ENCODE measurements around the gene TMEM50B.
A peak's percentile ranks its signal among the peaks of the same experiment; 100 is the strongest.
"Not testable (repeated sequence)": the region's sequence is repeated elsewhere in the genome, so short reads cannot be mapped to it uniquely, and the experiment has no call there.

TMEM50B gene

DNA sequence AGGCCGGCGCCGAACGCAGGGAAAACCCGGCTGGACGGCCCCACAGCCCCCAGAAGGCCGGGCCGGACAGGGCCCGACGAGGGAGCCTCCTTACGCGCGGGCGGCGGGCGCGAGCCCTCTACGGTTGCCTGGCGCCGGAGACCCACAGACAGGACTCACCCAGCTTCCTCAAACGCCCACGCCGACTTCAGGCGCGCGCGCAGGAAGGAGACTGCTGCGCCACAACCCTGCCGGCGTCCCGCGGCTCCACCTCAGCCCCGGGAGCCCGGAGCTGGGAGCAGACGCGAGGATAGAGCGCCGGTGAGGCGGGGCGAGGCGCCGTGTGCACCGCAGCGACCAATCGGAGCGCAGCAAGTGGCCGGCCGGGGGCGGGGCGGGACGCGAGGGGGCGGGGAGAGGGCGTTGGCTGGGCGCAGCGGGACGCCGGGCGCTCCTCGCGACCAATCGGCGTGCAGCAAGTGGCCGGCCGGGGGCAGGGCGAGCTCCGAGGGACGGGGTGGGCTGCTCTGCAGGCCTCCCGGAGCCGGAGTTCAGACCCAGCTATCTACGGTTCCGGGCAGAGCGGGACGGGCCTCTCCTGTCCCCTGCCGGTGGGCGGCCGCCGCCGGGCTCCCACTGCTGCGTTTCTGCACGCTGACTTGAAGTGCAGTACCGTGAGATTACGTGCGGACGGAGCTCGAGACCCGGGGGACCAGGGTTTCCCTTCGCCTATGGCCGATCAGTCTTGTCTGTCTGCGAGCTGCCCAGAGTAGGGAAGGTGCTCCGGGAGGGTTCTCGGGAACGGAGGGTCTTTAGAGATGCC lies at the start of gene TMEM50B:
TSS of gene TMEM50B (minus strand) at position 296 of the 802 bp plus-strand sequence. CDS start 11,089 bp downstream, outside the sequence.
- DNase-seq, result peak; percentile 98 to 99

DNA sequence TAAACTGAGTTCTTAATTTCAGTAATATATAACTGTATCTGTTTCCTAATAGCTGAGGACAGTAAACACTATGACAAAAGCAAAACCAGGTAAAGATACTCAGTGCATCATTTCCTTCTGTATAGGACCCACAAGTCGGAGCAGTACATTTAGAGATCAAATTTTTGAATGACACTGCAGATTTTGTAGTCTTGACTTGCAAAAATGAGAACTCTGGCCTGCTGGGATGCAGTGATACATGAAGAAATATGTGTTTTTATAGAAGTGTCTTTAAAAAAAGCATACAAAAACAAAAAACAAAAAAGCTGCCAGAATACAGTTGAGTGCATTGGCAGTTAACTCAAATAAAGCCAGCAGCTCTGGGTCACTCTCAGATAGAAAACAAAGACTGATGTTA lies 43.2 kb upstream of the TMEM50B start:
- no peak for DNase-seq

- DNase-seq, result no peak
Observed at GRCh38 chr21:33522297-33522952, 42.7 kb upstream of the TMEM50B start.

DNA sequence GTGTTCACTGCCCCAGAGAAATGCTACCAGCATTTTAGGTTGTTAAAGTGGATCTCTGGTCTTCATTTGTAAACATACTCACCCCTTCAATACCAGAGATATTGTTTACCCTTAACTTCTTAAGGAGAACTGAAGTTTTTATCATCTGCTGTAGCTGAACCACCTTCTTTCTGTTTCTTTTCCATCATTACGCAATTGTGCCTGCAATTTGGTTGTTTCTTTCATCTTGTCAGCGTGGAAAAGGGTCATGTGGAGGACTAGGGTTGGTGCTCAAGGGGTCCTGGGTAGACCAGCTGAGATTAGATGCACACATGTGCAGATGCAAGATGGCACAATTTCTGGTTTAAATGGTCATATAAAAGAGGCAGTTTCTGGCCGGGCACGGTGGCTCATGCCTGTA lies 39.1 kb upstream of the TMEM50B start:
- no peak for DNase-seq

DNA sequence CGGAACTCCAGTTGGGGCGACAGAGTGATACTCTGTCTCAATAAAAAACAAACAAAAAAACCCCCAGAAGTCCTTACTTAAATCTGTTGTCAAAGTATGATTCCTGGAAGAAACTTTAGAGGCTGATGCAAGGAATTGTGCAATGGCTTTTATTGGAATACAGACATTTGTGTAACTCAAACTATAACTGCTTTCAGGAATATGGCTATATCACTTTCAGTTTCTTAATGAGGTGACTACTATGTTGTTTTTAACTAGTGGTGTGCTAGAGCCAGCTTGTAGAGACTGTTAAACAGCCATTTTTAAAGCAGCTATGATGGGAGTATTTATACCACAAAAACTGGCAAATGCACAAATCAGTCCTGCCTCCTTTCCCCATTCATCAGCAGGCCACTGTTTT lies 34.5 kb upstream of the TMEM50B start:
- DNase-seq, result no peak

DNA sequence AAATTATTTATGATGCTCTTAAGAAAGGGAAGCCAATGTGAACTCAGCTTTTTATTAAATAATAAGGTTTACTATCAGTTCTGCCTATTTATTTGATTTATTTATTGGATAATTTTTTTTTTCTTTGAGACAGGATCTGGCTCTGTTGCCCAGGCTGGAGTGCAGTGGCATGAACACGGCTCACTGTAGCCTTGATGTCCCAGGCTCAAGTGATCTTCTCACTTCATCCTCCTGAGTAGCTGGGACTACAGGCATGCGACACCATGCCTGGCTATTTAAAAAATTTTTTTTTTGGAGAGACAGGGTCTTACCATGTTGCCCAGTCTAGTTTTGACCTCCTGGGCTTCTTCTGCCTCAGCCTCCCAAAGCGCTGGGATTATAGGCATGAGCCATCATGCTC lies 32.7 kb upstream of the TMEM50B start:
- DNase-seq, result no peak

DNA sequence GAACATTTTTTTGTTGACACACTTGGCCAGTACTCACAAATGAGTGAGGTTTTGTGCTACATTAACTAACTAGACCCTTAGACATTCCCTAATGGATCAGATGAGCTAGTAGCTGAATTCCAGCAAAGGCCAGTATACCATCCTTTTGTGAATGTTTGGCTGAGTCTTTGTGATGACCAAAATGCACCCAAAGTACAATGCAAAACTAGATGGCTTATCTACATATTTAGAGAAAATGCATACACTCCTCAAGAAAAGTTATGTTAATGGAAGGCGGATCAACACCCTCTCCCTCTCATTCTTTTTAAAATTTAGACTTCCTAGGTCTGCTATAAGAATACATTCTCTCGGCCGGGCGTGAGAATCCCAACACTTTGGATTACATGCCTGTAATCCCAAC lies 31.9 kb upstream of the TMEM50B start:
- DNase-seq, result no peak

DNA sequence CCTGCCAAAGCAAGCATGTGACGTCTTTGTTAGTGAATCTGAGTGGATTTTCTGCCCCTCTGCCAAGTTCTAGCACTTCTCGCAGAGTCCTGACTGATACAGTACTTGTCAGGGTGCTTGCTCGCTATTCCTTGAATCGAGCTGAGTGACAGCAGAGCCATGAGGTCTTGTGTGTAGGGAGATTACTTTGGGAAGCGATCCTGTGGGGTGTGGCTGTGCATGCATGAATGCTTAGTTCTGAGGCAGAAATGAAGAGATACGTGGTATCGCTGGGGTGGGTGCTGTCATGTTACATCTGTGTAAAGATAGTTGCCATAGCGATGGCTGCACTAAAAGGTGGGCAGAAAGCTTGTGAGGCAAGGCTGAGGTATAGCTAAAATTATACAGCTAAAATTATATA lies 31.1 kb upstream of the TMEM50B start:
- DNase-seq, result no peak

- DNase-seq, result not testable (repeated sequence)
Observed at GRCh38 chr21:33507003-33507402, 27.2 kb upstream of the TMEM50B start.

- no peak for DNase-seq
Observed at GRCh38 chr21:33505833-33506232, 26.1 kb upstream of the TMEM50B start.

- DNase-seq, result no peak
Observed at GRCh38 chr21:33496345-33496744, 16.6 kb upstream of the TMEM50B start.

DNA sequence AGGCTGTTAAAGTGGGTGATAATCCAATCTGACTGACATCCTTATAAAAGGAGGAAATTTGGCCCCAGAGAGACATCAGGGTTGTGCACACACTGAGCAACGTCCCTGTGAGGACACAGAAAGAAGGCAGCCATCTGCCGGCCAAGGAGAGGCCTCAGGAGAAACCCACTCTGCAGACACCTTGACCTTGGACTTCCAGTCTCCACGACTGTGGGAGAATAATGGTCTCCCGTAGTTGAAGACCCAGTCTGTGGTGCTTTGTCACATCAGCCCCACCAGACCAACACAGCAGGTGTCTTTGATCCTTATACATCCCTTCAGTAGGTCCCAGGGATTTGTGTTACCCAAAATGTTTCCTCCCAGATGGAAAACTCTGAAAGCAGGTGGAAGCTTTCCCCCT lies 16.0 kb upstream of the TMEM50B start:
- no peak for DNase-seq

- no peak for DNase-seq
Observed at GRCh38 chr21:33493756-33494155, 14.0 kb upstream of the TMEM50B start.

- no peak for DNase-seq
Observed at GRCh38 chr21:33492571-33492970, 12.8 kb upstream of the TMEM50B start.

DNA sequence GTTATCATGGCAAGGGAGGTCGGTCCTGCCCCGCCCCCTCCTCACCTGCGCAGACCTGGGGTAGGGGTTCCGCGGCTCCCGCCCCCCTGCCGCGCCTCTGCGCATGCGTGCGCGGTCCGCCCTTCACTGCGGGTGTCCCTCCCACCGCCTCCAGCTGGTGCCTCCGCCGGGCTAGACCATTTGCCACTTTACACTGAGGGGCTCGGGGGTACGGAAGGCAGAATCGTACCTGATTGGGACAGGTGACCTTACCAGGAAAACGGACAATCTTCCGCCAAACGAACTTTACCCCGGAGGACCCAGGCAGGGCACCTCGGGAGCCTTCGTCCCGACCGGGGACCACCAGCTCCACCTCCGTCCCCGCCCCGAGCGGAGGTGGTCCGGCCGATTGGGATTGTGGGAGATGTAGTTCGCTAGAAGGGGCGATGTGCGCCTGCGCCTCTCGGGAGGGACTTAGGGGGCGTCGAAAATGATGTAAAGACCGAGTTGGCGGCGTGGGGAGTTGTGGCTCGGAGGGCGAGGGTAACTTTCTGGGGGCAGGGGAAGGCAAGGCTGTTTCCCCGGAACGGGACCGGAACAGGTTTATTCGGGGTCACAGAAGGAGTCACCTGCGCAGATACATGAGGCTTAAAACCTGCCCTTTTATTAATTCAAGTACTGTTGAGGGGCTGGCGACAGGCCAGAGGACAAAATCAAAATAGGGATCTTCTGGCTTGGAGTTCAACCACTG lies 11.8 kb upstream of the TMEM50B start, which contains the start of gene DNAJC28:
TSS of gene DNAJC28 (minus strand) at position 344 of the 730 bp plus-strand sequence. CDS start 2,323 bp downstream, outside the sequence.
- DNase-seq, result peak; percentile 93 to 95

DNA sequence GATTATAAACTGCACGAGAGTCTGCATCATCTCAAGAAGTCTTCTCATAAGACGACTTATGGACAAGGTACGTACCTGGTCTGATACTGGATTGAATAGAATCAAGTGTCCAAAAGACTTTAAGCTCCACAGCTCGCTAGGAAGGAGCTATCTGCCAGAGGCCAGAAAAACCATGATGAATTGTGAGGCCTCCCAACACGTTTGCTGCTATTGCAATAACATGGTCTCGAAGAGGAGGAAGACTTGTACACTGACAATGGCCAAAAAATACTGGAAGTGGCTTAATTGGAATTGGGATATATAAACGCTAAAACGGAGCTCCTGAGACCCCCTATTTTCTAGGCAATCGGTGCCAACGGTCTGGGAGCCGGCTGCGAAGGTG lies 11.2 kb upstream of the TMEM50B start:
- DNase-seq, result no peak

GRCh38 chr21:33488936-33489335 lies 9.2 kb upstream of the TMEM50B start:
- no peak for DNase-seq

- DNase-seq, result no peak
Observed at GRCh38 chr21:33487996-33488395, 8.2 kb upstream of the TMEM50B start.

GRCh38 chr21:33481314-33481943 lies 1.7 kb upstream of the TMEM50B start:
- no peak for DNase-seq

- DNase-seq, result no peak
Observed at GRCh38 chr21:33480481-33481103, 818 bp upstream of the TMEM50B start.

- peak; percentile 40 to 62 for DNase-seq
Observed at GRCh38 chr21:33478935-33479678, 667 bp downstream of the TMEM50B start.

DNA sequence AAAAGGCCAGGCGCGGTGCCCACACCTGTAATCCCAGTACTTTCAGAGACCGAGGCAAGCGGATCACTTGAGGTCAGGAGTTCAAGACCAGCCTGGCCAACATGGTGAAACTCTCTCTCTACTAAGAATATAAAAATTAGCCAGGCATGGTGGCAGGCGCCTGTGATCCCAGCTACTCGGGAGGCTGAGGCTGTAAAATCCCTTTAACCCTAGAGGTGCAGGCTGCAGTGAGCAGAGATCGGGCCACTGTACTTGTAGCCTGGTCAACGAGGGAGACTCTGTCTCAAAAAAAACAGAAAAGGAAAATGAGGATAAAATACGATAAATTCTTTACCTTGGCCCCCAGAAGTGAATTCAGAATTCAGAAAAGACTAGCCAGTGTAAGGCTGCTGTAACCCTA lies 1.6 kb downstream of the TMEM50B start:
- peak in 1 of 2 experiments; percentile 43 for DNase-seq

Data from Kasumi-1 (cell line).